GM23338 (cell line): ENCODE data around the gene MRC2.

Experiments used
- CREB1 ChIP-seq: fragments of 250-450 bp; sonication (Bioruptor Pico); IDR thresholded peaks from 2 replicates; pipeline ENCODE4 v1.5.0; 2020; ENCODE audit warnings: low read depth, mild to moderate bottlenecking, moderate library complexity
- CTCF ChIP-seq, 2 experiments: fragments of 200-600 bp in 1 of 2; sonication (generic) in 1 of 2; conservative IDR thresholded peaks; 2 replicates each; pipeline versions ENCODE4 v1.5.1 to v1.6.1; 2016 to 2017; ENCODE audit warnings: antibody characterized with exemption in 2 of 2, low read depth in 2 of 2, mild to moderate bottlenecking in 2 of 2, moderate library complexity in 1 of 2
- ETS1 ChIP-seq: IDR thresholded peaks from 2 replicates; pipeline ENCODE4 v1.6.1; 2016; ENCODE audit warnings: antibody characterized with exemption
- EZH2 ChIP-seq: fragments of 200-600 bp; sonication (generic); IDR thresholded peaks from one replicate; pipeline ENCODE4 v1.8.0; 2017; ENCODE audit warnings: antibody characterized with exemption, mild to moderate bottlenecking, low read depth; ENCODE audit not compliant: unreplicated experiment
- EZH2phosphoT487 ChIP-seq: fragments of 200-600 bp; sonication (generic); IDR thresholded peaks from one replicate; pipeline ENCODE4 v1.8.1; 2018; ENCODE audit warnings: antibody characterized with exemption; ENCODE audit not compliant: unreplicated experiment
- JUNB ChIP-seq: IDR thresholded peaks from one replicate; pipeline ENCODE4 v1.6.1; 2016; ENCODE audit warnings: antibody characterized with exemption; ENCODE audit not compliant: unreplicated experiment
- NANOG ChIP-seq: IDR thresholded peaks from 2 replicates; pipeline ENCODE4 v1.6.1; 2016; ENCODE audit warnings: antibody characterized with exemption, borderline replicate concordance
- POLR2AphosphoS5 ChIP-seq: IDR thresholded peaks from 2 replicates; pipeline ENCODE4 v1.6.1; 2016; ENCODE audit warnings: antibody characterized with exemption, low read depth
- REST ChIP-seq: IDR thresholded peaks from one replicate; pipeline ENCODE4 v1.6.1; 2018; ENCODE audit warnings: antibody characterized with exemption; ENCODE audit not compliant: unreplicated experiment
- STAT1 ChIP-seq: IDR thresholded peaks from one replicate; pipeline ENCODE4 v1.6.1; 2016; ENCODE audit warnings: antibody characterized with exemption; ENCODE audit not compliant: unreplicated experiment
- ZNF331 ChIP-seq: fragments of 250-450 bp; sonication (Bioruptor Pico); IDR thresholded peaks from 2 replicates; pipeline ENCODE4 v1.5.0; 2020; ENCODE audit warnings: low read depth, mild to moderate bottlenecking, moderate library complexity
- ZNF462 ChIP-seq: fragments of 250-450 bp; sonication (Bioruptor Pico); IDR thresholded peaks from 2 replicates; pipeline ENCODE4 v1.5.0; 2020; ENCODE audit warnings: mild to moderate bottlenecking, moderate library complexity

GRCh38 chr17:62692159-62692651, 64.7 kb downstream of the MRC2 start:
- TF ChIP-seq POLR2AphosphoS5 (no peak), CTCF (conservative IDR thresholded peaks at IDR 0.05; ENCODE audit: low read depth in 2 of 2) (no peak), EZH2 (no peak), CREB1 (CRISPR knock-in tag) (no peak), REST (no peak), NANOG (no peak), EZH2phosphoT487 (no peak), JUNB (no peak), ZNF331 (CRISPR knock-in tag) (no peak), ZNF462 (CRISPR knock-in tag) (no peak), STAT1 (no peak), ETS1 (no peak)
